H1 (cell line): ENCODE data around the gene ELL2. TPM values are rescaled to one million over a fixed set of nuclear protein-coding genes. Genes with fewer than 3 reads are reported as not detected.

ENCODE experiments used
- ASH2L ChIP-seq: fragments of 200-600, 300-600 bp; sonication (generic); IDR thresholded peaks from one replicate; pipeline ENCODE4 v1.7.1; 2017; ENCODE audit warnings: low read length
- CBX5 ChIP-seq: fragments of 300-800, 300-1000 bp; sonication (generic); IDR thresholded peaks from 2 replicates; pipeline ENCODE4 v1.7.1; 2016; ENCODE audit warnings: antibody characterized with exemption, low read length, low read depth
- SAP30 ChIP-seq: fragments of 300-600 bp; sonication (generic); IDR thresholded peaks from 2 replicates; pipeline ENCODE4 v1.7.1; 2012; ENCODE audit warnings: low read length, moderate library complexity, mild to moderate bottlenecking, inconsistent platforms; ENCODE audit not compliant: insufficient read depth, insufficient replicate concordance
- SRF ChIP-seq: IDR thresholded peaks from 2 replicates; pipeline ENCODE4 v1.6.1; 2011; ENCODE audit warnings: mild to moderate bottlenecking, low read depth, low read length, moderate library complexity
- polyA plus RNA-seq, 7 experiments: library from polyadenylated mRNA; depleted of rRNA in 3 of 7; stranded (reverse) in 5 of 7; unstranded in 2 of 7; fragments of >200 nt in 5 of 7; fragments of 200-250 nt in 2 of 7; gene quantifications; 1 replicate in 5 of 7; 2 replicates in 1 of 7; 4 replicates in 1 of 7; pipeline versions ENCODE4 v1.2.1 to v1.2.3, GENCODE V29; 2011 to 2013; ENCODE audit warnings: missing spikeins in 2 of 7, mixed read lengths in 2 of 7
- total RNA-seq: library from RNA; stranded (reverse); fragmentation: NEBNext Ultra II Directional; extraction: Animal tissue kit (Norgen Biotek cat#: 25700); gene quantifications from 2 replicates; pipeline ENCODE4 v1.2.1, GENCODE V29; 2021
- TF ChIP-seq, protein P1 (sequence below): fragments of 300-600 bp; sonication (generic); IDR thresholded peaks from 2 replicates; pipeline ENCODE4 v1.7.1; 2012; ENCODE audit warnings: low read length, moderate library complexity, mild to moderate bottlenecking, inconsistent platforms; ENCODE audit not compliant: insufficient replicate concordance
- TF ChIP-seq, protein P2 (sequence below): IDR thresholded peaks from 2 replicates; pipeline ENCODE4 v1.6.1; 2012; ENCODE audit warnings: low read length, inconsistent platforms

The ELL2 gene
- total and polyA plus RNA-seq, 2 of the 8 experiments (the other 6 are each of a cell fraction or from before 2014, with no cell fraction given) = 6.3 to 29.4 TPM

DNA sequence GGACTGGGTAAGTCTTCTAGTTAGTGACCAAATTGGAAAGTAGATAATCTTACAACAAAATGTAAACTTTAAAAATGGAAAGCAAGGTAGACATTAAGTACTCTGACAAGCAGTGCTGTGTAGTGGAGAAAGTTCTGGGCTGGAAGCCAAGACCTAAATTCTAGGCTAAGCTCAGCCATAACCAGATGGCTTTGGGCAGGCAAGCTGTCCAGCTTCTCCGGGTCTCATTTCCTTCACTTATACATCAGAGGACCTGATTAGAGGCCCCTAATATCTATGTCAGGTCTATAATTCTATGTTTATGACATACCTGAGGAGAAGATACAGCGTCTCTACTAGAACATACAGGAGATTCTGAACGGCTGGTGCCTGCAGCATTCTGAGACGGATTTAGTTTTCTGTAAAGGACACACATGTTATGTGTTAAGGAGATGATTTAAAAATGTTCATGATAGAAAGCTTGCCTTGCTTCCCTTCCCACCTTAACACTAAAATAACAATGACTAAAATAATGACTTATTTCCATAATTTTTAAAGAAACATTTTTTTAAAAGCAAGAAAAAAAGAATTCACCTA, 61.2 kb downstream of the ELL2 start (continued):
- TF ChIP-seq, protein P1, sequence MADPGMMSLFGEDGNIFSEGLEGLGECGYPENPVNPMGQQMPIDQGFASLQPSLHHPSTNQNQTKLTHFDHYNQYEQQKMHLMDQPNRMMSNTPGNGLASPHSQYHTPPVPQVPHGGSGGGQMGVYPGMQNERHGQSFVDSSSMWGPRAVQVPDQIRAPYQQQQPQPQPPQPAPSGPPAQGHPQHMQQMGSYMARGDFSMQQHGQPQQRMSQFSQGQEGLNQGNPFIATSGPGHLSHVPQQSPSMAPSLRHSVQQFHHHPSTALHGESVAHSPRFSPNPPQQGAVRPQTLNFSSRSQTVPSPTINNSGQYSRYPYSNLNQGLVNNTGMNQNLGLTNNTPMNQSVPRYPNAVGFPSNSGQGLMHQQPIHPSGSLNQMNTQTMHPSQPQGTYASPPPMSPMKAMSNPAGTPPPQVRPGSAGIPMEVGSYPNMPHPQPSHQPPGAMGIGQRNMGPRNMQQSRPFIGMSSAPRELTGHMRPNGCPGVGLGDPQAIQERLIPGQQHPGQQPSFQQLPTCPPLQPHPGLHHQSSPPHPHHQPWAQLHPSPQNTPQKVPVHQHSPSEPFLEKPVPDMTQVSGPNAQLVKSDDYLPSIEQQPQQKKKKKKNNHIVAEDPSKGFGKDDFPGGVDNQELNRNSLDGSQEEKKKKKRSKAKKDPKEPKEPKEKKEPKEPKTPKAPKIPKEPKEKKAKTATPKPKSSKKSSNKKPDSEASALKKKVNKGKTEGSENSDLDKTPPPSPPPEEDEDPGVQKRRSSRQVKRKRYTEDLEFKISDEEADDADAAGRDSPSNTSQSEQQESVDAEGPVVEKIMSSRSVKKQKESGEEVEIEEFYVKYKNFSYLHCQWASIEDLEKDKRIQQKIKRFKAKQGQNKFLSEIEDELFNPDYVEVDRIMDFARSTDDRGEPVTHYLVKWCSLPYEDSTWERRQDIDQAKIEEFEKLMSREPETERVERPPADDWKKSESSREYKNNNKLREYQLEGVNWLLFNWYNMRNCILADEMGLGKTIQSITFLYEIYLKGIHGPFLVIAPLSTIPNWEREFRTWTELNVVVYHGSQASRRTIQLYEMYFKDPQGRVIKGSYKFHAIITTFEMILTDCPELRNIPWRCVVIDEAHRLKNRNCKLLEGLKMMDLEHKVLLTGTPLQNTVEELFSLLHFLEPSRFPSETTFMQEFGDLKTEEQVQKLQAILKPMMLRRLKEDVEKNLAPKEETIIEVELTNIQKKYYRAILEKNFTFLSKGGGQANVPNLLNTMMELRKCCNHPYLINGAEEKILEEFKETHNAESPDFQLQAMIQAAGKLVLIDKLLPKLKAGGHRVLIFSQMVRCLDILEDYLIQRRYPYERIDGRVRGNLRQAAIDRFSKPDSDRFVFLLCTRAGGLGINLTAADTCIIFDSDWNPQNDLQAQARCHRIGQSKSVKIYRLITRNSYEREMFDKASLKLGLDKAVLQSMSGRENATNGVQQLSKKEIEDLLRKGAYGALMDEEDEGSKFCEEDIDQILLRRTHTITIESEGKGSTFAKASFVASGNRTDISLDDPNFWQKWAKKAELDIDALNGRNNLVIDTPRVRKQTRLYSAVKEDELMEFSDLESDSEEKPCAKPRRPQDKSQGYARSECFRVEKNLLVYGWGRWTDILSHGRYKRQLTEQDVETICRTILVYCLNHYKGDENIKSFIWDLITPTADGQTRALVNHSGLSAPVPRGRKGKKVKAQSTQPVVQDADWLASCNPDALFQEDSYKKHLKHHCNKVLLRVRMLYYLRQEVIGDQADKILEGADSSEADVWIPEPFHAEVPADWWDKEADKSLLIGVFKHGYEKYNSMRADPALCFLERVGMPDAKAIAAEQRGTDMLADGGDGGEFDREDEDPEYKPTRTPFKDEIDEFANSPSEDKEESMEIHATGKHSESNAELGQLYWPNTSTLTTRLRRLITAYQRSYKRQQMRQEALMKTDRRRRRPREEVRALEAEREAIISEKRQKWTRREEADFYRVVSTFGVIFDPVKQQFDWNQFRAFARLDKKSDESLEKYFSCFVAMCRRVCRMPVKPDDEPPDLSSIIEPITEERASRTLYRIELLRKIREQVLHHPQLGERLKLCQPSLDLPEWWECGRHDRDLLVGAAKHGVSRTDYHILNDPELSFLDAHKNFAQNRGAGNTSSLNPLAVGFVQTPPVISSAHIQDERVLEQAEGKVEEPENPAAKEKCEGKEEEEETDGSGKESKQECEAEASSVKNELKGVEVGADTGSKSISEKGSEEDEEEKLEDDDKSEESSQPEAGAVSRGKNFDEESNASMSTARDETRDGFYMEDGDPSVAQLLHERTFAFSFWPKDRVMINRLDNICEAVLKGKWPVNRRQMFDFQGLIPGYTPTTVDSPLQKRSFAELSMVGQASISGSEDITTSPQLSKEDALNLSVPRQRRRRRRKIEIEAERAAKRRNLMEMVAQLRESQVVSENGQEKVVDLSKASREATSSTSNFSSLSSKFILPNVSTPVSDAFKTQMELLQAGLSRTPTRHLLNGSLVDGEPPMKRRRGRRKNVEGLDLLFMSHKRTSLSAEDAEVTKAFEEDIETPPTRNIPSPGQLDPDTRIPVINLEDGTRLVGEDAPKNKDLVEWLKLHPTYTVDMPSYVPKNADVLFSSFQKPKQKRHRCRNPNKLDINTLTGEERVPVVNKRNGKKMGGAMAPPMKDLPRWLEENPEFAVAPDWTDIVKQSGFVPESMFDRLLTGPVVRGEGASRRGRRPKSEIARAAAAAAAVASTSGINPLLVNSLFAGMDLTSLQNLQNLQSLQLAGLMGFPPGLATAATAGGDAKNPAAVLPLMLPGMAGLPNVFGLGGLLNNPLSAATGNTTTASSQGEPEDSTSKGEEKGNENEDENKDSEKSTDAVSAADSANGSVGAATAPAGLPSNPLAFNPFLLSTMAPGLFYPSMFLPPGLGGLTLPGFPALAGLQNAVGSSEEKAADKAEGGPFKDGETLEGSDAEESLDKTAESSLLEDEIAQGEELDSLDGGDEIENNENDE = no peak
- no peak for TF ChIP-seq ASH2L
- TF ChIP-seq CBX5 = no peak
- no peak for TF ChIP-seq SRF
- TF ChIP-seq, protein P2, sequence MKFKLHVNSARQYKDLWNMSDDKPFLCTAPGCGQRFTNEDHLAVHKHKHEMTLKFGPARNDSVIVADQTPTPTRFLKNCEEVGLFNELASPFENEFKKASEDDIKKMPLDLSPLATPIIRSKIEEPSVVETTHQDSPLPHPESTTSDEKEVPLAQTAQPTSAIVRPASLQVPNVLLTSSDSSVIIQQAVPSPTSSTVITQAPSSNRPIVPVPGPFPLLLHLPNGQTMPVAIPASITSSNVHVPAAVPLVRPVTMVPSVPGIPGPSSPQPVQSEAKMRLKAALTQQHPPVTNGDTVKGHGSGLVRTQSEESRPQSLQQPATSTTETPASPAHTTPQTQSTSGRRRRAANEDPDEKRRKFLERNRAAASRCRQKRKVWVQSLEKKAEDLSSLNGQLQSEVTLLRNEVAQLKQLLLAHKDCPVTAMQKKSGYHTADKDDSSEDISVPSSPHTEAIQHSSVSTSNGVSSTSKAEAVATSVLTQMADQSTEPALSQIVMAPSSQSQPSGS = no peak
- no peak for TF ChIP-seq SAP30
